Subcutaneous adipose tissue (tissue), 4 donors: ENCODE measurements around the gene TSPAN16. TPM values are rescaled to one million over a fixed set of nuclear protein-coding genes. Genes with fewer than 3 reads are reported as not detected.

ENCODE experiments used
- CTCF ChIP-seq: fragments of 450-650 bp; IDR thresholded peaks from one replicate; pipeline ENCODE4 v1.5.1; 2016; ENCODE audit warnings: low read depth, mild to moderate bottlenecking, control low read depth, antibody characterized with exemption, moderate library complexity
- total RNA-seq, 4 donors: library from RNA; depleted of rRNA; stranded (reverse); fragments of >200 nt; gene quantifications; one replicate each; pipeline ENCODE4 v1.1.0, GENCODE V29; 2016

TSPAN16 gene
- total RNA-seq, 4 donors from 2014 or later = not detected

- no peak for TF ChIP-seq CTCF
Measured at GRCh38 chr19:11356676-11357550, 61.0 kb downstream of the TSPAN16 start.

- TF ChIP-seq CTCF = no peak
Measured at GRCh38 chr19:11359421-11359820, 63.5 kb downstream of the TSPAN16 start.

GRCh38 chr19:11361037-11361770, 65.2 kb downstream of the TSPAN16 start:
- no peak for TF ChIP-seq CTCF

GRCh38 chr19:11361771-11362731, 66.1 kb downstream of the TSPAN16 start:
- no peak for TF ChIP-seq CTCF

DNA sequence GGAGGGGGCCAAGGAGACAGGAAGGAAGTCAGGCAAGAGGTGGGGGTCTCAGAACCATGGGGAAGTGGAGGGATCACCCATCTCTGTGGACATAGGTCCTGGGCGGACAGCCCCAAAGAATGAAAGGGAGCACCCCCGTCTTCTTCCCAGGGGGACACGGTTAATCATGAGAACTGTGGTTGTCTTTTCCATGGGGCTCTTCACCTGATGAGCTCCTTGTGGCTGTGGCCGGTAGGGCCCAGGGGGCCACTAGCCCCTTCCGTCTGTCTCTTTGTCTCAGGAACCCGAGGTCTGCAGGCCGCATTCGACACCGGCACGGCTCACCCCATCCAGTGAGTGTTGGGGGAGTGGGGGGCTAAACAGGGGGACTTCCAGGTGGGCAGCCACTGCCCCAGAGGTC, 67.9 kb downstream of the TSPAN16 start:
- no peak for TF ChIP-seq CTCF

DNA sequence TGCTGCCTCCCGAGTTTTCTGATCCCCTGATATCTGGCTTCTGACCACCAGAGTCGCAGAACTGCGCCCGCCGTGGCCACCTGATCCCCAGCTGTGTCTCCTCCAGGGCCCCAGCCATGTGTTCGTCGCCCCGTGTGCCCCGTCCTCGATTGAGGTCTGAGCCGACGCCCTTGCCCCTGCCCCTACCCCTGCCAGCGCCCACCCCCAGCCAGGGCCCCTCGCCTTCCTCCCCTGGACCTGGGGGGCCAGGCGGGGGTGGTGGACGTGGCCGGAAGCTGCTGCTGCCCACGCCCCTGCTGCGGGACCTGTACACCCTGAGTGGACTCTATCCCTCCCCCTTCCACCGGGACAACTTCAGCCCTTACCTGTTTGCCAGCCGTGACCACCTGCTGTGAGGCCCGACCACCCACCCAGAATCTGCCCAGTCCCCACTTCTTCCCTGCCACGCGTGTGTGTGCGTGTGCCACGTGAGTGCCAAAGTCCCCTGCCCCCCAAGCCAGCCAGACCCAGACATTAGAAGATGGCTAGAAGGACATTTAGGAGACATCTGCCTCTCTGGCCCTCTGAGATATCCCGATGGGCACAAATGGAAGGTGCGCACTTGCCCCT, 68.4 kb downstream of the TSPAN16 start:
- TF ChIP-seq CTCF = no peak
